ENCODE data around the gene CCDC17. TPM values are rescaled to one million over a fixed set of nuclear protein-coding genes. Genes with fewer than 3 reads are reported as not detected.

CCDC17 gene
- total and polyA plus RNA-seq, 2 experiments from 2014 or later, result 0.57 to 2.2 TPM

DNA sequence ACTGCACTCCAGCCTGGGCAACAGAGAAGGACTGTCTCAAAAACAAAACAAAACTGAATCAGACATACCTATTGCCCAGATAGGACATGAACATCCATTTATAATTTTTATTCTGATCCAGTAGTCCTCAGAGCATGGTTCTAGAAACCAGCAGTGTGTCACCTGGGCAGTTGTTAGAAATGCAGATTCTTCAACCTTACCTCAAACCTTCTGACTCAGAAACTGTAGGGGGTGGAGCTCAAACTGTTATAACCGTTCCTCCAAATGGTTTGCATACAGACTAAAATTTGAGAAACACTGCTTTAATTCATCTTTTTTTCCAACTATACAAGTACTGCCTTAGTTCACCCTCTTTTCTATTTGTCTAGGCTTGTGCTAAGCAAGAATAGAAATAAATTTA, 34.0 kb downstream of the CCDC17 start:
- Histone ChIP-seq H3K4me1 (ENCODE audit: insufficient read depth) (peaks cover 24% of the 10 kb centered on the region), H3K27ac (ENCODE audit: low read depth) (peak overlapping the region; percentile 59; the same call in 1 of the 2 replicates), H3K79me2 (replicated peaks; ENCODE audit: insufficient read depth) (peaks cover 100% of the 10 kb centered on the region), H3K4me2 (peak overlapping the region; percentile 32; the same call in 1 of the 2 replicates), H3F3A (replicated peaks; ENCODE audit: low read depth) (peaks cover 25% of the 10 kb centered on the region; the same call in 1 of the 2 replicates), H3K27me3 (ENCODE audit: insufficient read depth) (no peaks in the 10 kb centered on the region), H3K4me3 (no peak overlapping the region), H4K20me1 (replicated peaks; ENCODE audit: insufficient read depth) (peaks cover 91% of the 10 kb centered on the region), H3K9me2 (ENCODE audit: insufficient read depth) (no peaks in the 10 kb centered on the region), H2AFZ (no peak overlapping the region), H3K36me3 (ENCODE audit: insufficient read depth) (peaks cover 62% of the 10 kb centered on the region)
- H3K36me3 Mint-ChIP-seq (ENCODE audit: low read depth), result peaks cover 88% of the 10 kb centered on the region
- H3K27ac Mint-ChIP-seq, result no peak overlapping the region
- DNase-seq (ENCODE audit: low spot score) (no peak), ATAC-seq (no peak)
- H3K4me3 Mint-ChIP-seq, result no peak overlapping the region
- H3K4me1 Mint-ChIP-seq, result peaks cover 30% of the 10 kb centered on the region
- H3K27me3 Mint-ChIP-seq (ENCODE audit: insufficient read depth, low read depth, poor library complexity), result peaks cover 5% of the 10 kb centered on the region
- no peak for TF ChIP-seq CREB1 (CRISPR knock-in tag; IDR thresholded peaks at IDR 0.05; ENCODE audit: low read depth)
- TF ChIP-seq, protein P1, sequence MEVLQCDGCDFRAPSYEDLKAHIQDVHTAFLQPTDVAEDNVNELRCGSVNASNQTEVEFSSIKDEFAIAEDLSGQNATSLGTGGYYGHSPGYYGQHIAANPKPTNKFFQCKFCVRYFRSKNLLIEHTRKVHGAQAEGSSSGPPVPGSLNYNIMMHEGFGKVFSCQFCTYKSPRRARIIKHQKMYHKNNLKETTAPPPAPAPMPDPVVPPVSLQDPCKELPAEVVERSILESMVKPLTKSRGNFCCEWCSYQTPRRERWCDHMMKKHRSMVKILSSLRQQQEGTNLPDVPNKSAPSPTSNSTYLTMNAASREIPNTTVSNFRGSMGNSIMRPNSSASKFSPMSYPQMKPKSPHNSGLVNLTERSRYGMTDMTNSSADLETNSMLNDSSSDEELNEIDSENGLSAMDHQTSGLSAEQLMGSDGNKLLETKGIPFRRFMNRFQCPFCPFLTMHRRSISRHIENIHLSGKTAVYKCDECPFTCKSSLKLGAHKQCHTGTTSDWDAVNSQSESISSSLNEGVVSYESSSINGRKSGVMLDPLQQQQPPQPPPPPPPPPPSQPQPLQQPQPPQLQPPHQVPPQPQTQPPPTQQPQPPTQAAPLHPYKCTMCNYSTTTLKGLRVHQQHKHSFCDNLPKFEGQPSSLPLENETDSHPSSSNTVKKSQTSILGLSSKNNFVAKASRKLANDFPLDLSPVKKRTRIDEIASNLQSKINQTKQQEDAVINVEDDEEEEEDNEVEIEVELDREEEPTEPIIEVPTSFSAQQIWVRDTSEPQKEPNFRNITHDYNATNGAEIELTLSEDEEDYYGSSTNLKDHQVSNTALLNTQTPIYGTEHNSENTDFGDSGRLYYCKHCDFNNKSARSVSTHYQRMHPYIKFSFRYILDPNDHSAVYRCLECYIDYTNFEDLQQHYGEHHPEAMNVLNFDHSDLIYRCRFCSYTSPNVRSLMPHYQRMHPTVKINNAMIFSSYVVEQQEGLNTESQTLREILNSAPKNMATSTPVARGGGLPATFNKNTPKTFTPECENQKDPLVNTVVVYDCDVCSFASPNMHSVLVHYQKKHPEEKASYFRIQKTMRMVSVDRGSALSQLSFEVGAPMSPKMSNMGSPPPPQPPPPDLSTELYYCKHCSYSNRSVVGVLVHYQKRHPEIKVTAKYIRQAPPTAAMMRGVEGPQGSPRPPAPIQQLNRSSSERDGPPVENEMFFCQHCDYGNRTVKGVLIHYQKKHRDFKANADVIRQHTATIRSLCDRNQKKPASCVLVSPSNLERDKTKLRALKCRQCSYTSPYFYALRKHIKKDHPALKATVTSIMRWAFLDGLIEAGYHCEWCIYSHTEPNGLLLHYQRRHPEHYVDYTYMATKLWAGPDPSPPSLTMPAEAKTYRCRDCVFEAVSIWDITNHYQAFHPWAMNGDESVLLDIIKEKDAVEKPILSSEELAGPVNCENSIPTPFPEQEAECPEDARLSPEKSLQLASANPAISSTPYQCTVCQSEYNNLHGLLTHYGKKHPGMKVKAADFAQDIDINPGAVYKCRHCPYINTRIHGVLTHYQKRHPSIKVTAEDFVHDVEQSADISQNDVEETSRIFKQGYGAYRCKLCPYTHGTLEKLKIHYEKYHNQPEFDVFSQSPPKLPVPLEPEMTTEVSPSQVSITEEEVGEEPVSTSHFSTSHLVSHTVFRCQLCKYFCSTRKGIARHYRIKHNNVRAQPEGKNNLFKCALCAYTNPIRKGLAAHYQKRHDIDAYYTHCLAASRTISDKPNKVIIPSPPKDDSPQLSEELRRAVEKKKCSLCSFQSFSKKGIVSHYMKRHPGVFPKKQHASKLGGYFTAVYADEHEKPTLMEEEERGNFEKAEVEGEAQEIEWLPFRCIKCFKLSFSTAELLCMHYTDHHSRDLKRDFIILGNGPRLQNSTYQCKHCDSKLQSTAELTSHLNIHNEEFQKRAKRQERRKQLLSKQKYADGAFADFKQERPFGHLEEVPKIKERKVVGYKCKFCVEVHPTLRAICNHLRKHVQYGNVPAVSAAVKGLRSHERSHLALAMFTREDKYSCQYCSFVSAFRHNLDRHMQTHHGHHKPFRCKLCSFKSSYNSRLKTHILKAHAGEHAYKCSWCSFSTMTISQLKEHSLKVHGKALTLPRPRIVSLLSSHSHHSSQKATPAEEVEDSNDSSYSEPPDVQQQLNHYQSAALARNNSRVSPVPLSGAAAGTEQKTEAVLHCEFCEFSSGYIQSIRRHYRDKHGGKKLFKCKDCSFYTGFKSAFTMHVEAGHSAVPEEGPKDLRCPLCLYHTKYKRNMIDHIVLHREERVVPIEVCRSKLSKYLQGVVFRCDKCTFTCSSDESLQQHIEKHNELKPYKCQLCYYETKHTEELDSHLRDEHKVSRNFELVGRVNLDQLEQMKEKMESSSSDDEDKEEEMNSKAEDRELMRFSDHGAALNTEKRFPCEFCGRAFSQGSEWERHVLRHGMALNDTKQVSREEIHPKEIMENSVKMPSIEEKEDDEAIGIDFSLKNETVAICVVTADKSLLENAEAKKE (CRISPR knock-in tag; IDR thresholded peaks at IDR 0.05), result no peak
- no peak for TF ChIP-seq POLR2AphosphoS5 (IDR thresholded peaks at IDR 0.05; ENCODE audit: low read depth)
- no peak for TF ChIP-seq JUNB (IDR thresholded peaks at IDR 0.05; ENCODE audit: unreplicated experiment)
- TF ChIP-seq, protein P2, sequence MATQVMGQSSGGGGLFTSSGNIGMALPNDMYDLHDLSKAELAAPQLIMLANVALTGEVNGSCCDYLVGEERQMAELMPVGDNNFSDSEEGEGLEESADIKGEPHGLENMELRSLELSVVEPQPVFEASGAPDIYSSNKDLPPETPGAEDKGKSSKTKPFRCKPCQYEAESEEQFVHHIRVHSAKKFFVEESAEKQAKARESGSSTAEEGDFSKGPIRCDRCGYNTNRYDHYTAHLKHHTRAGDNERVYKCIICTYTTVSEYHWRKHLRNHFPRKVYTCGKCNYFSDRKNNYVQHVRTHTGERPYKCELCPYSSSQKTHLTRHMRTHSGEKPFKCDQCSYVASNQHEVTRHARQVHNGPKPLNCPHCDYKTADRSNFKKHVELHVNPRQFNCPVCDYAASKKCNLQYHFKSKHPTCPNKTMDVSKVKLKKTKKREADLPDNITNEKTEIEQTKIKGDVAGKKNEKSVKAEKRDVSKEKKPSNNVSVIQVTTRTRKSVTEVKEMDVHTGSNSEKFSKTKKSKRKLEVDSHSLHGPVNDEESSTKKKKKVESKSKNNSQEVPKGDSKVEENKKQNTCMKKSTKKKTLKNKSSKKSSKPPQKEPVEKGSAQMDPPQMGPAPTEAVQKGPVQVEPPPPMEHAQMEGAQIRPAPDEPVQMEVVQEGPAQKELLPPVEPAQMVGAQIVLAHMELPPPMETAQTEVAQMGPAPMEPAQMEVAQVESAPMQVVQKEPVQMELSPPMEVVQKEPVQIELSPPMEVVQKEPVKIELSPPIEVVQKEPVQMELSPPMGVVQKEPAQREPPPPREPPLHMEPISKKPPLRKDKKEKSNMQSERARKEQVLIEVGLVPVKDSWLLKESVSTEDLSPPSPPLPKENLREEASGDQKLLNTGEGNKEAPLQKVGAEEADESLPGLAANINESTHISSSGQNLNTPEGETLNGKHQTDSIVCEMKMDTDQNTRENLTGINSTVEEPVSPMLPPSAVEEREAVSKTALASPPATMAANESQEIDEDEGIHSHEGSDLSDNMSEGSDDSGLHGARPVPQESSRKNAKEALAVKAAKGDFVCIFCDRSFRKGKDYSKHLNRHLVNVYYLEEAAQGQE (IDR thresholded peaks at IDR 0.05; ENCODE audit: unreplicated experiment), result no peak
- no peak for TF ChIP-seq ZNF331 (CRISPR knock-in tag; IDR thresholded peaks at IDR 0.05; ENCODE audit: low read depth)
- TF ChIP-seq STAT1 (IDR thresholded peaks at IDR 0.05; ENCODE audit: unreplicated experiment), result no peak
- TF ChIP-seq, protein P3, sequence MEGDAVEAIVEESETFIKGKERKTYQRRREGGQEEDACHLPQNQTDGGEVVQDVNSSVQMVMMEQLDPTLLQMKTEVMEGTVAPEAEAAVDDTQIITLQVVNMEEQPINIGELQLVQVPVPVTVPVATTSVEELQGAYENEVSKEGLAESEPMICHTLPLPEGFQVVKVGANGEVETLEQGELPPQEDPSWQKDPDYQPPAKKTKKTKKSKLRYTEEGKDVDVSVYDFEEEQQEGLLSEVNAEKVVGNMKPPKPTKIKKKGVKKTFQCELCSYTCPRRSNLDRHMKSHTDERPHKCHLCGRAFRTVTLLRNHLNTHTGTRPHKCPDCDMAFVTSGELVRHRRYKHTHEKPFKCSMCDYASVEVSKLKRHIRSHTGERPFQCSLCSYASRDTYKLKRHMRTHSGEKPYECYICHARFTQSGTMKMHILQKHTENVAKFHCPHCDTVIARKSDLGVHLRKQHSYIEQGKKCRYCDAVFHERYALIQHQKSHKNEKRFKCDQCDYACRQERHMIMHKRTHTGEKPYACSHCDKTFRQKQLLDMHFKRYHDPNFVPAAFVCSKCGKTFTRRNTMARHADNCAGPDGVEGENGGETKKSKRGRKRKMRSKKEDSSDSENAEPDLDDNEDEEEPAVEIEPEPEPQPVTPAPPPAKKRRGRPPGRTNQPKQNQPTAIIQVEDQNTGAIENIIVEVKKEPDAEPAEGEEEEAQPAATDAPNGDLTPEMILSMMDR (conservative IDR thresholded peaks at IDR 0.05; ENCODE audit: low read depth in 2 of 2), result no peak
- no peak for TF ChIP-seq NANOG (IDR thresholded peaks at IDR 0.05; ENCODE audit: borderline replicate concordance)
- TF ChIP-seq EZH2phosphoT487 (IDR thresholded peaks at IDR 0.05; ENCODE audit: unreplicated experiment), result no peak
- no peak for TF ChIP-seq ZNF114 (CRISPR knock-in tag; IDR thresholded peaks at IDR 0.05)
- no peak for TF ChIP-seq EZH2 (IDR thresholded peaks at IDR 0.05; ENCODE audit: low read depth, unreplicated experiment)
- TF ChIP-seq, protein P4, sequence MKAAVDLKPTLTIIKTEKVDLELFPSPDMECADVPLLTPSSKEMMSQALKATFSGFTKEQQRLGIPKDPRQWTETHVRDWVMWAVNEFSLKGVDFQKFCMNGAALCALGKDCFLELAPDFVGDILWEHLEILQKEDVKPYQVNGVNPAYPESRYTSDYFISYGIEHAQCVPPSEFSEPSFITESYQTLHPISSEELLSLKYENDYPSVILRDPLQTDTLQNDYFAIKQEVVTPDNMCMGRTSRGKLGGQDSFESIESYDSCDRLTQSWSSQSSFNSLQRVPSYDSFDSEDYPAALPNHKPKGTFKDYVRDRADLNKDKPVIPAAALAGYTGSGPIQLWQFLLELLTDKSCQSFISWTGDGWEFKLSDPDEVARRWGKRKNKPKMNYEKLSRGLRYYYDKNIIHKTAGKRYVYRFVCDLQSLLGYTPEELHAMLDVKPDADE (IDR thresholded peaks at IDR 0.05), result no peak
- peaks cover under 1% of the 10 kb centered on the region; the same call in 1 of the 3 replicates for H3K9me3 Mint-ChIP-seq

Measured in GM23338 (cell line).